DMS53 treated with DMSO at 0.1 percent for 48 hours (cell line): Measurements from ENCODE around the gene SINHCAF.
"Not testable (repeated sequence)": the region's sequence is repeated elsewhere in the genome, so short reads cannot be mapped to it uniquely, and the experiment has no call there.

Experiments
- DNase-seq: peaks from one replicate; lab custom pipeline; 2025; ENCODE audit not compliant: unreplicated experiment; lab: John Stamatoyannopoulos, UW

Gene SINHCAF

DNA sequence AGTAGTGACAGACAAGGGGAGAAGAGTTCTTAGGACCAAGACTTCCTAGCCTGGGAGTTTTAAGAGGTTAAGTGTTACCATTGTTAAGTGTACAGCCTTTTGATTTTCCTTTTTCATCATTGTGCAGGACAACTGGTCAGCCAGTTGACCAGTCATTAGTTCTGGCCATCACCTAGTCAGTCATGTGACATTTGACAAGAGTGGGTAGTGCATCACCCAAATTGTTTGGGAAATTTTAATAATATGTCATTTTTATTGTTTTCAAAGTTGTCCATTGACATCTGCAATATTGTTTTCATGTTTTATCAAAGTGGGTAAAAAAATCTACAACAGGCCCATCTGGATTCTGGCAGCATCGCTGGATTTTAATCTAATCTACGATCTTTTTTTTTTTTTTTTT, 15.5 kb downstream of the SINHCAF start:
- DNase-seq, result no peak

- DNase-seq, result no peak
Measured at GRCh38 chr12:31309279-31309678, 16.7 kb downstream of the SINHCAF start.

DNA sequence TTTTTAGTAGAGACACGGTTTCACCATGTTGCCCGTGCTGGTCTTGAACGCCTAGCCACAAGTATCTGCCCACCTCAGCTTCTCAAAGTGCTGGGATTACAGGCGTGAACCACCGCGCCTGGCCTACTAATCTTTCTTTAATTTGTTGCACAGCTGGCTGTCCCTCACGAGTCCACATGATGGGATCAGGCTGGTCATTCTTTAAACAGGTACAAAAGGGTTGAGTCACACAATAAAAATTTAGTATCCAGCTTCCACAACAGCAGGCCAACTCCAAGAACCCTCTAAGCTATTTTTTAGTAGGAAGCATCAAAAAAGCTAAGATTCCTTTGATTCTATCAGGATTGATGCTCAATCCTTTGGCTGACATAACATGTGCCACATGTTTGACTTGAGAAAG, 17.8 kb downstream of the SINHCAF start:
- DNase-seq, result no peak

GRCh38 chr12:31306866-31307265, 19.1 kb downstream of the SINHCAF start:
- no peak for DNase-seq

DNA sequence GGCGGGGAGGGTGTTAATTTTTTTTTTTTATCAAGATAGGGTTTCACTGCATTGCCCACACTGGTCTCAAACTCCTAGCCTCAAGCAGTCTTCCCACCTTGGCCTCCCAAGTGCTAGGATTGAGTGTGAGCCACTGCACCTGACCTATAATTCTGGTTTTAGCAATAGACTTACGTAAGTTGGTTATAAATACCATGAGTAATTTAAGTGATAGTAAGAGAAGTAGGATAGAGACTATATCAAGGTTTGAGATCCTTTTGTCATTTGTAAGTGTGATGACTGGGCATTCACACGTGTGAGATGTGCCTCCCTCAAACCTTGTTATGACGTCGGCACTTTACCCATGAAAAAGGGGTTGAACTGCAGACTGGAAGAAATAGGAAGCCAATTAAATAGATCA, 22.5 kb downstream of the SINHCAF start:
- no peak for DNase-seq

DNA sequence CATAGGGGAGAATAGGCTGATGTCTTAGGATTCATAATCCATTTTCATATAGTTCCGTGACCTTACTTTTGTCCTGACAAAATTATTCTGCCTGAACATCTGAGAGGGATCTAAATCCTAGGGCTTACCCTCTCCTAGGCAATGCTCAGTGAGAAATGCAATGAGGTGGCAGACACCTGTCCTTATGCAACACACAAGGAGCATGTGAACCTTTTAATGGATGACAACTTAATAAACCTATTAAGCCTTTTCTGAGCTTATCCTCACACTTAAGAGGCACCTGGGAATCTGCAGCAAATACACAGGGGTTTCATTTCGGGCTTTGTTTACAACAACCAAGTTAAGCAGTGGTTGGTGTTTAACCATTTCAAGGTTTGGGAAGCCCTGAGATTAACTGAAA, 24.6 kb downstream of the SINHCAF start:
- no peak for DNase-seq

DNA sequence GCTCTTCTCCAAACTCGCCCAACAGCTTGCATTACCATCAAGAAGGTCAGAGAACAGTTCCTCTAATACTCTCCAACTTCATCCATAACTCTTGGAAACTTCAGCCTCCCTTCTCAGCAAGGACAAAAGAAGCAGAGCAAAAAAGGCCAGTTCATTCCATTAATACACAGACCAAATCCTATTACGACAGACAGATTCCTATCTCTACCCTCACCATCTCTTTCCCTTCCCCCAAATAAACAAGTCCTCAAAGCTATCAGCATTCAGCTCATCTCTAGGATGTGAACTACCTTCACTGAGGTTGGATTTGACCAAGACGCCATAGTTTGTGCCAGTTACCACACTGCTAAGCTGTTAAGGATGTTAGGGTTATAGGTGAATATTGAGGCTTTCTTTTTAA, 25.2 kb downstream of the SINHCAF start:
- DNase-seq, result no peak

DNA sequence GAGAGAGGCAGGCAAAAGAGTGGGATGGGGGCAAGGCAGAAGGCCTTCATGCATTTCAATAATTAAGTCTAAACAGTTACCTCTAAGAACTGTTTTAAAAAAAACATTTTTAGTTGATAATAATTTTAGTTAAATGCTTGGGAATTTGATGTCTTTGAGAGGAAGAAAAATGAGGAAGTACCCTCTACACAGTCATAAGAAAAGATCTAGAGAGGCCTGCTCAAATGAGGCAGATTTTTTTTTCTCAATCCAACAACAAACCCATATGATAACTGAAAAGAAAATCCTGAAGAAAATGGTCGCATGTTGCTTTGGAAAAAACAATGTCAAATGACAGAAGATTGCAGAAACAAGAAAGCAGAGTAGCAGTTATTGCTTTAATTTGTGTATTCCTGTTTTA, 25.6 kb downstream of the SINHCAF start:
- DNase-seq, result no peak

DNA sequence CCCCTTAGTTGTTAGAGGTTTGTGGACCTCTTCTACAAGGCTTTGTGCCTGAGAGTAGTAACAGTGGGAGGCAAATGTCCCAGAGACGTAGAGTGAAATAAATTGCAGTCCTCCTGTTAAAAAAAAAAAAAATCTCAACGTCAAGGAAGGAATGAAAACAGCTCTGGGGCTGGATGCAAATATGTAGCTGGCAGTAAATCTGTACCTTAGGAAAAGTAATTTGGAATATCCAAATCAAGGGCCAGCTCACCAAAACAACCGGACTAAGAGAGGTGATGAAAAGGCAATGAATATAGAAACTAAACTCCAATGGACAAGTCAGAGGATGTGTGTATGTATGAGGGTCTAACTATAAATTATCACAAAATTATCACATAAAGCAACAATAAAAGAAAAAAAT, 27.0 kb downstream of the SINHCAF start:
- no peak for DNase-seq

DNA sequence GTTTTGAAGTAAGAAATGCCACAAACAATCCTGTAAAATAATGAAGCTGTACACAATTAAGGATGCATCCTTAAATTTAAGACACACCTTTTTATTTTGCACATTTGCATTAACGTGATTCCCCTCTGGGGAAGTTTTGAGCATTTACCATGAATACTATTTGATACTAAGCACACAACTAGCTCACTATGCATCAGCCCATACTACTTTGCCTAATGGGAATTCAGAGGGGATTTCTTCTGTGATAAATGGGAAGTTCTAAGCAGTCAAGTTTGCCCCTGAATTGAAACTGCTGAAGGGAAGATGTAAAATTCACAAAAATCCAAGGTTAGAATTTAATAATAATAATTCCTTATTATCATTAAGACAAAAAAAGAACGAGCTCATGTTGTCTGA, 27.4 kb downstream of the SINHCAF start:
- no peak for DNase-seq

DNA sequence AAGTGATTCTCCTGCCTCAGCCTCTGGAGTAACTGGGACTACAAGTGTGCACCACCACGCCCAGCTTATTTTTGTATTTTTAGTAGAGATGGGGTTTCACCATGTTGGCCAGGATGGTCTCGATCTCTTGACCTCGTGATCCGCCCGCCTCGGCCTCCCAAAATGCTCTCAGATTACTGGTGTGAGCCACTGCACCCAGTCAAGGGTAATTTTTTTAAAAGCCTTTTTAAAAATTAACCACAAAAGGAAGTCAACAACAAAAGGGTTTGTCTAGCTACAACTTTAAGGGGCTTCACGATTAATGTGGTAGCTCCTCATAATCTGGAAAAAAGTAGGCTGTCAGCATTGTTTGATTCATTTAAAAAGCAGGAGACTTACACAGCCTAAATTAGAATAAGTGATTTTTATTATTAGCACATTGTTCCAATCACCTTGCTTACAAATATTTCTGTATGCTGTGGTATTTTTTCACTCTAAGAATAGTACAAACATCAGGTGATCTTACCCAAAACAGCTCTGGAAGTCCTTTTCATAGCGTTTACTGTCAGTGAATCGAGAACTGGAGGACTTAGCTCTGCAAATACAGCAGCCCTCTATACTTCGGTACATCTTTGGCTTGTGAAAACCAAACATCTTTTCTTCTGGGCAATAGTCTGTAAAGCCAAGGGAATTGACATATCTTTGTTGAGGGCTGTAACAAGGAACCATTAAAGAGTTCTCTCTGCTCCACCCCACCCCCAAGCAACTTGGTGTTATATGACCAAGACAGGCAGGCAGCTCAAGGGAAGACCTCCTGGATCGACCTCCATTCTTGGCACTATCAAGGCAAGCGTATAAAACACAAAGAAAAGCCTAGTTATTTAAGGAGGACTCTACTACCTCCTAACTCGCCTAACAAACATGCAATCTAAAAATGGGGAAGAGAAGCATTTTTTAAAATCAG, 28.1 kb downstream of the SINHCAF start:
- no peak for DNase-seq

DNA sequence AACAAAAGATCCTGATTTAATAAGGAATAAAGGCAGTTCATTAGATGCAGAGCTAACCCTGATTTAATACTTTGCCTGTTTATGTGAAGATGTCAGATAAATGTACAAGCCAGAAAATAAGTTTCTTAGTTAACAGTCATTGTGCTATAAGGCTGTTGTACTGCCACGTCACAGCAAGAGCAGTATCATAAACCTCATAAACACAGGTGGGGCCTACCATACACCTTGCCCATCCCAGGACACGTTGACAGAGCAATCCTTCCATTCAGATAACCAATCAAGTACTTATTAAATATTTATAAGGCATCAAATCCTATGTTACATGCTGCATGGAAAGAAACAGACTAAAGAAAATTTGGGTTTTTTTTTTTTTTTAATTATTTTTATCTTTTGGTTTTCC, 36.5 kb downstream of the SINHCAF start:
- DNase-seq, result no peak

- DNase-seq, result no peak
Measured at GRCh38 chr12:31288381-31288780, 37.6 kb downstream of the SINHCAF start.

GRCh38 chr12:31280183-31280582, 45.8 kb downstream of the SINHCAF start:
- no peak for DNase-seq

GRCh38 chr12:31279390-31279924, 46.5 kb downstream of the SINHCAF start:
- no peak for DNase-seq

DNA sequence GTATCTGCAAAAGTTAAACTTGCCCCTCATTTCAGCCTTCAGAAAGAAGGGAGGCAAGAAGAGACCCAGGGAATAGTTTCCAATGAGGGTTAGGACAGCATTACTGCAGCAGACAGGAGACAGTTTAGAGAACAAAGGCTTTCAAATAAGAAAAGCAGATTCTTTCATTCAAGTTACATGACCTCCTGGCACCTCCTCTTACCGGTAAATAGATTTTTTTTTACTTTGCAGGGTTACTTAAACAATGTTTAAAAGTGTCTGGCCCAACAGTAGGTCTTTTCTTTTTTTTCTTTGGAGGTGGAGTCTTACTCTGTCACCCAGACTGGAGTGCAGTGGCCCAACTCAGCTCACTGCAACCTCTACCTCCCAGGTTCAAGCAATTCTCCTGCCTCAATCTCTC, 47.1 kb downstream of the SINHCAF start:
- no peak for DNase-seq

- DNase-seq, result no peak
Measured at GRCh38 chr12:31278424-31278823, 47.5 kb downstream of the SINHCAF start.

- DNase-seq, result no peak
Measured at GRCh38 chr12:31277081-31277480, 48.9 kb downstream of the SINHCAF start.

GRCh38 chr12:31275491-31275890, 50.5 kb downstream of the SINHCAF start:
- no peak for DNase-seq

DNA sequence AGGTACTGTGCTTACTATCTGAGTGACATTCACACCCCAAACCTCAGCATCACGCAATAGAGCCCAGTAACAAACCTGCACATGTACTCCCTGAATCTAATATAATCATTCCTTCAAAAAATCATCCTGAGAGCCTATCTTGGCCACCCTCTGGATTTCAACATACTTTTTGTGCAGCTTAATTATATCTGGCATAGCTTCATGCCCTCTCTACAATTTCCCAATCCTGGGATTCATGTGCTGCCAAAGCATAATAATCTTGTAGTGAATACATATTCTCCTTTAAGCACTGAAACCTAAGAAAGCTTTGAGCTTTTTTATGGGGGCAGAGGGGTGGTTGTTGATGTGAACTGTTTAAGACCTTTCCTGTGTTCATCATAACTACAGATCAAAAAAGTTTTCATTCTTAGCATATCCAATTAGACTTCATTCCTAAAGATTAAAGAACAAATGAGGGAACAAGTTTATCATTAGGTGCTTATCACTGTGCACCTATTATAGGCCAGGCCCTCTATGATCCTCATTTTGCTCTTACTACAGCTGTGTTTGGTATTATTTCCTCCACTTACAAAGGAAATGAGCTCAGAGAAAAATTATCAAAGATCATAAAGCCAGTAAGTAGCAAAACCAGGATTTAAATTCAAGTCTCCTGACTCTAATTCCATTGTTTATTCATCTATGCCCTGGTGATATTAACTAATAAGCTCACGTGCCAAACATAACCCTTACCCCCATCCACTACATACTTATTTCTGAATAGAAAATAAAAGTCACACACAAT, 51.2 kb downstream of the SINHCAF start:
- no peak for DNase-seq

DNA sequence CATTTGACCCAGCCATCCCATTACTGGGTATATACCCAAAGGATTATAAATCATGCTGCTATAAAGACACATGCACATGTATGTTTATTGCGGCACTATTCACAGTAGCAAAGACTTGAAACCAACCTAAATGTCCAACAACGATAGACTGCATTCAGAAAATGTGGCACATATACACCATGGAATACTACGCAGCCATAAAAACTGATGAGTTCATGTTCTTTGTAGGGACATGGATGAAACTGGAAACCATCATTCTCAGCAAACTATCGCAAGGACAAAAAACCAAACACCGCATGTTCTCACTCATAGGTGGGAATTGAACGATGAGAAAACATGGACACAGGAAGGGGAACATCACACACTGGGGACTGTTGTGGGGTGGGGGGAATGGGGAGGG, 52.2 kb downstream of the SINHCAF start:
- DNase-seq, result not testable (repeated sequence)
